ENCODE data around the gene UBE2M.

- TF ChIP-seq CTCF (IDR thresholded peaks at IDR 0.05) (no peak), POLR2AphosphoS5 (IDR thresholded peaks at IDR 0.05; ENCODE audit: insufficient read depth in 1 of 2, low read depth in 1 of 2) (no peak), POLR2A (IDR thresholded peaks at IDR 0.05) (no peak)
These were observed 5.8 kb downstream of the UBE2M start for GRCh38 chr19:58552655-58553054.
